Trophoblast cell (in vitro differentiated cells and primary cell): Measurements from ENCODE around the gene IL21R.

Source experiments
- DNase-seq, 2 donors: peaks; one replicate each; pipeline ENCODE4 v3.0.0-alpha.2; 2016
- H2AFZ ChIP-seq: 2 replicates; pipeline ENCODE4 v1.6.1; 2013; ENCODE audit warnings: low read length, moderate library complexity, mild to moderate bottlenecking; ENCODE audit not compliant: insufficient read depth, poor library complexity
- H2AK5ac ChIP-seq: 2 replicates; pipeline ENCODE4 v1.6.1; 2013; ENCODE audit warnings: mild to moderate bottlenecking, low read length
- H2BK120ac ChIP-seq: 2 replicates; pipeline ENCODE4 v1.6.1; 2013; ENCODE audit warnings: low read length, mild to moderate bottlenecking, moderate library complexity; ENCODE audit not compliant: insufficient read depth, poor library complexity
- H2BK12ac ChIP-seq: 2 replicates; pipeline ENCODE4 v1.6.1; 2013; ENCODE audit warnings: mild to moderate bottlenecking, low read length, moderate library complexity
- H2BK5ac ChIP-seq: 2 replicates; pipeline ENCODE4 v1.6.1; 2013; ENCODE audit warnings: low read length, low read depth, moderate library complexity, mild to moderate bottlenecking; ENCODE audit not compliant: poor library complexity
- H3K14ac ChIP-seq: 2 replicates; pipeline ENCODE4 v1.6.1; 2013; ENCODE audit warnings: mild to moderate bottlenecking, low read length
- H3K18ac ChIP-seq: 2 replicates; pipeline ENCODE4 v1.6.1; 2013; ENCODE audit warnings: mild to moderate bottlenecking, low read length
- H3K23ac ChIP-seq: 2 replicates; pipeline ENCODE4 v1.6.1; 2013; ENCODE audit warnings: low read length
- H3K27ac ChIP-seq: 2 replicates; pipeline ENCODE4 v1.5.1; 2013; ENCODE audit warnings: low read depth, mild to moderate bottlenecking, inconsistent platforms, low read length, moderate library complexity
- H3K27me3 ChIP-seq: 2 replicates; pipeline ENCODE4 v1.6.1; 2013; ENCODE audit warnings: inconsistent platforms, mild to moderate bottlenecking, low read length, moderate library complexity; ENCODE audit not compliant: insufficient read depth
- H3K36me3 ChIP-seq, 2 experiments: 1 replicate in 1 of 2; 2 replicates in 1 of 2; pipeline ENCODE4 v1.6.1; 2013; ENCODE audit warnings: low read length in 2 of 2, mild to moderate bottlenecking in 2 of 2, moderate library complexity in 1 of 2; ENCODE audit not compliant: insufficient read depth in 2 of 2, control insufficient read depth in 1 of 2
- H3K4ac ChIP-seq: 2 replicates; pipeline ENCODE4 v1.6.1; 2013; ENCODE audit warnings: low read depth, mild to moderate bottlenecking, low read length, moderate library complexity
- H3K4me1 ChIP-seq, 2 experiments: 1 replicate in 1 of 2; 2 replicates in 1 of 2; pipeline ENCODE4 v1.6.1; 2013; ENCODE audit warnings: low read length in 2 of 2, mild to moderate bottlenecking in 2 of 2, moderate library complexity in 1 of 2; ENCODE audit not compliant: insufficient read depth in 2 of 2, control insufficient read depth in 1 of 2
- H3K4me2 ChIP-seq: 2 replicates; pipeline ENCODE4 v1.6.1; 2013; ENCODE audit warnings: inconsistent platforms, mild to moderate bottlenecking, low read length, moderate library complexity
- H3K4me3 ChIP-seq: 2 replicates; pipeline ENCODE4 v1.5.1; 2013; ENCODE audit warnings: mild to moderate bottlenecking, low read depth, low read length, inconsistent platforms
- H3K79me1 ChIP-seq: one replicate; pipeline ENCODE4 v1.6.1; 2013; ENCODE audit warnings: low read length
- H3K79me2 ChIP-seq: 2 replicates; pipeline ENCODE4 v1.6.1; 2013; ENCODE audit warnings: low read length, mild to moderate bottlenecking; ENCODE audit not compliant: control insufficient read depth, insufficient read depth, poor library complexity
- H3K9ac ChIP-seq: 2 replicates; pipeline ENCODE4 v1.6.1; 2013; ENCODE audit warnings: mild to moderate bottlenecking, low read length
- H3K9me3 ChIP-seq: 2 replicates; pipeline ENCODE4 v1.6.1; 2013; ENCODE audit warnings: low read depth, mild to moderate bottlenecking, control low read depth, inconsistent platforms, low read length; ENCODE audit not compliant: insufficient read depth
- H4K12ac ChIP-seq: 2 replicates; pipeline ENCODE4 v1.6.1; 2013; ENCODE audit warnings: low read depth, mild to moderate bottlenecking, low read length, moderate library complexity
- H4K8ac ChIP-seq: 2 replicates; pipeline ENCODE4 v1.6.1; 2013; ENCODE audit warnings: low read depth, mild to moderate bottlenecking, low read length, moderate library complexity
- H4K91ac ChIP-seq: one replicate; pipeline ENCODE4 v1.6.1; 2013; ENCODE audit warnings: low read depth, mild to moderate bottlenecking, low read length, moderate library complexity
- WGBS: extraction: QIAGEN DNeasy Blood & Tissue Kit; methylation state at CpG from one replicate; pipeline ENCODE4 v1.1.7; 2013; ENCODE audit warnings: missing lambda C conversion rate; ENCODE audit not compliant: insufficient read length, insufficient coverage; ENCODE audit errors: extremely low coverage; 5-methylcytosine and 5-hydroxymethylcytosine counted together

Gene IL21R

DNA sequence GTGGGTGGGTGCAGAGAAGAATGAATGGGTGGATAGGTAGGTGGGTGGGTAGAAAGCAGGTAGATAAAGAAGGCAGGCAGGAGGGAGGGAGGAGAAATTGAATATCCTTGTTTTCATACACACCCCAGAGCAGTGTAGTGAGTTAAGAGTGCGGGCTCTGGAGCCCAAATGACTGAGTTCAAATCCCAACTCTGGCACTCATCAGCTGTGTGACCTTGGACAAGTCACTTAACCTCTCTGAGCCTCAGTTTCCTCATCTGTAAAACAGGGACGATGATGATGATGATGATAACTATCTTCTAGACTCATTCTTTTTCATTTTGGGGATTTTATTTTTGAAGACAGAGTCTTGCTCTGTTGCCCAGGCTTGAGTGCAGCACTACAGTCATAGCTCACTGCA lies 2.0 kb upstream of the IL21R start:
- Histone ChIP-seq H2BK120ac (no peak overlapping the region), H3K18ac (no peak overlapping the region), H3K36me3 (no peaks in the 10 kb centered on the region), H4K8ac (no peak overlapping the region), H3K27ac (no peak overlapping the region), H3K9ac (no peak overlapping the region), H2AFZ (no peak overlapping the region), H4K12ac (no peak overlapping the region), H3K4me1 (no peaks in the 10 kb centered on the region), H3K23ac (no peak overlapping the region), H3K4me3 (no peak overlapping the region), H3K9me3 (peaks cover 2% of the 10 kb centered on the region), H2AK5ac (no peak overlapping the region), H2BK5ac (no peak overlapping the region), H3K27me3 (no peaks in the 10 kb centered on the region), H3K4me2 (no peak overlapping the region), H3K79me2 (no peaks in the 10 kb centered on the region), H3K4ac (no peak overlapping the region), H2BK12ac (no peak overlapping the region), H3K14ac (no peak overlapping the region), H3K79me1 (no peaks in the 10 kb centered on the region), H4K91ac (no peak overlapping the region)
- no CpG with 5 or more reads among the region's 2 CpGs for WGBS
- DNase-seq: no peak

DNA sequence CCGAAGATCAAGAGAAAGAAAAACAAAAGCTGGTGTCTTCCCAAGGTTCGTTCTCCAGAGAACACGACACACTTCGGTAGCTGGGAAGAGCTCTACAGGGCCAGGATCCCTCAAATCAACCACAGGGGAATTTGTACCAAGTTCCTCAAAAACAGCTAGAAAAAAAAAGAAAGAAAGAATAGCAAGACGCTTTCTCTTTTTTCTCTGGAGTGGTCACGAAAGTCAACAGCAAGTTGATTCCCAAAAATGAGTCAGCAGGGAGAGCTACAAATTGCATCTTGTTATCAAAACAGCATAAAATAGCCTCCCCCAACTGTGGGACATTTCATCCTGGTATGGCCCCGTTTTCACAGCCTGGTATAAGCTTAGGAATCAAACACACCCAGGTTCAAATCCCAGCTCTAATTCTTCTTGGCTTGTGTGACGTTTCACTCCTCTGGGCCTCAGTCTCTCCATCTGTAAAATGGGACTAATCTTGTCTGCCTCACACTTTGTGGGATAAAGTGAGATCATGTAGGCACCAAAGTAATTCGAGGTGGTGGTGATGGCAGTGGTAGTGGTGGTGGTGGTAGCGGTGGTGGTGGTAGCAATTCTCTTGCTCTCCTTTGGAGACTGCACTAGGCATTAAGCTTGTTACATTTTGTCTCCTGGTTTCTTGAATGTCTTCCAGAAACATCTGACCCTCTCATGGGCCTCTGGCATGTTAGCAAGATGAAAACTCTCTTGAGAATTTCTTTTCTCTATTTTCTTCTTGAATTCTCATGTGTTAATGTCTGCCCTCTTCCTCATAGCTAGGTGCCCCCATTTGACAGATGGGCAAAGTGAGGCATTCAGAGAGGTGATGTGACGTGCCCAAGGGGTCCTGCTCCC lies 988 bp upstream of the IL21R start:
- Histone ChIP-seq H3K4me2 (no peak overlapping the region), H3K9me3 (peaks cover 2% of the 10 kb centered on the region), H3K79me1 (no peaks in the 10 kb centered on the region), H2AK5ac (no peak overlapping the region), H2BK5ac (no peak overlapping the region), H3K36me3 (no peaks in the 10 kb centered on the region), H3K23ac (no peak overlapping the region), H3K79me2 (no peaks in the 10 kb centered on the region), H3K9ac (no peak overlapping the region), H3K4me1 (no peaks in the 10 kb centered on the region), H3K18ac (no peak overlapping the region), H3K14ac (no peak overlapping the region), H4K8ac (no peak overlapping the region), H3K4ac (no peak overlapping the region), H2AFZ (no peak overlapping the region), H3K27me3 (no peaks in the 10 kb centered on the region), H4K12ac (no peak overlapping the region), H2BK12ac (no peak overlapping the region), H2BK120ac (no peak overlapping the region), H3K4me3 (no peak overlapping the region), H4K91ac (no peak overlapping the region), H3K27ac (no peak overlapping the region)
- WGBS: no CpG with 5 or more reads among the region's 11 CpGs
- DNase-seq: peak in 1 of 2 donors; percentile 17

DNA sequence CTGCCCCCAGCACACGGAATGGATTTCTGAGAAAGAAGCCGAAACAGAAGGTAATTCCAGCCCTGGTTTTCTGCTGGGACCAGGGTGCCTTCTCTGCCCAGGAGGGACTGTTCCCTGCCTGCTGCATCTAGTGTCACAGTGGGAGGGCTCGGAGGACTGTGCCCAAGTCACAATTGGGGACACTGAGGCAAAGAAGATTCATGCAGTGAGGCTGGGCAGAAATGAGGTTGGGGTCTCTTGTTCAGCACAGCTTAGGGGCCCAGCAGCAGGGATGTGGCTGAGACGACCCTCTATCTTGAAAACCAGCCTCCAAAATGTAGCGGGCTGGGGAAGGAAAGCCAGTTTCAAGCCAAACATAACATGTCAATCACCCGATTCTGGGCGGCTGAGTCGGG lies 592 bp downstream of the IL21R start:
- peaks cover 2% of the 10 kb centered on the region for H3K9me3 ChIP-seq
- H3K79me2 ChIP-seq: no peaks in the 10 kb centered on the region
- H2BK5ac ChIP-seq: no peak overlapping the region
- H3K4ac ChIP-seq: no peak overlapping the region
- H3K27me3 ChIP-seq: no peaks in the 10 kb centered on the region
- H4K91ac ChIP-seq: no peak overlapping the region
- no peaks in the 10 kb centered on the region for H3K79me1 ChIP-seq
- H3K18ac ChIP-seq: no peak overlapping the region
- no peaks in the 10 kb centered on the region for H3K4me1 ChIP-seq
- no peak overlapping the region for H3K4me2 ChIP-seq
- H4K12ac ChIP-seq: no peak overlapping the region
- H2BK120ac ChIP-seq: no peak overlapping the region
- no peak overlapping the region for H3K23ac ChIP-seq
- no peak overlapping the region for H3K9ac ChIP-seq
- WGBS: no CpG with 5 or more reads among the region's 8 CpGs
- no peaks in the 10 kb centered on the region for H3K36me3 ChIP-seq
- H3K14ac ChIP-seq: no peak overlapping the region
- no peak overlapping the region for H2BK12ac ChIP-seq
- no peak overlapping the region for H3K27ac ChIP-seq
- no peak overlapping the region for H2AK5ac ChIP-seq
- no peak overlapping the region for H2AFZ ChIP-seq
- no peak overlapping the region for H4K8ac ChIP-seq
- DNase-seq: no peak
- H3K4me3 ChIP-seq: no peak overlapping the region

DNA sequence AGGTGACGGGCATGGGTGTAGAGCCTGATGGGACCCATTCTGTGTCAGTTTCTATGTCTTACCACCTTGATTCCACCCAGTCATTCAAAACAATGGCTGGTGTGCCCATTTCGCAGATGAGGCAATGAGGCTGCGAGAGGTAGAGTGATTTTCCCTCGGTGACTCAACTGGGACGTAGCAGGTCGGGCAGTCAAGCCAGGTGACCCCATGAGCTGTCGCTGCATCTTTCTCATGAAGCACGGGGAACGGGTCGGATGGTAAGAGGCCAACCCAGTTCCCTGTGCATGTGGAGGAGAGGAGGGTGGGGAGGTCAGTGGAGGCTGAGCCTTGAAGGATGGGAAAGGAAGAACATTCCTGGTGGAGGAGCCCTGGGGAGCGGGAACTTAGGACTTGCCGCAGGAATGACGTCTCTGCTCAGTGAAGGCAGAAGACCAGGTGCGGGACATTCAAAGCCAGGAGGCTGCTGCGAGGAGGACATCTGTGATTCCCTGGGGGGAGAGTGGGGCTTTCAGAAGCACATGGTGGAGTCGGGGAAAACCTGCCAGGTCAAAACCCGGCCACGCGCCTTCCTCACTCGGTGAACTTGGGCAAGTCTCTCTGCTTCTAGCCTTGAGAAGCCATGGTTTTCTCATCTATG lies 1.1 kb downstream of the IL21R start:
- H3K4me3 ChIP-seq: no peak overlapping the region
- no peak overlapping the region for H3K18ac ChIP-seq
- H3K36me3 ChIP-seq: no peaks in the 10 kb centered on the region
- H3K4me1 ChIP-seq: no peaks in the 10 kb centered on the region
- H4K12ac ChIP-seq: no peak overlapping the region
- no peak overlapping the region for H3K4ac ChIP-seq
- H3K4me2 ChIP-seq: no peak overlapping the region
- no peak overlapping the region for H4K91ac ChIP-seq
- no peak overlapping the region for H2BK5ac ChIP-seq
- H3K14ac ChIP-seq: no peak overlapping the region
- H3K9me3 ChIP-seq: peaks cover 2% of the 10 kb centered on the region
- H3K79me2 ChIP-seq: no peaks in the 10 kb centered on the region
- no peak overlapping the region for H2BK120ac ChIP-seq
- H2BK12ac ChIP-seq: no peak overlapping the region
- H3K9ac ChIP-seq: no peak overlapping the region
- no peak overlapping the region for H4K8ac ChIP-seq
- H3K79me1 ChIP-seq: no peaks in the 10 kb centered on the region
- H2AK5ac ChIP-seq: no peak overlapping the region
- no peaks in the 10 kb centered on the region for H3K27me3 ChIP-seq
- no peak overlapping the region for H3K23ac ChIP-seq
- no CpG with 5 or more reads among the region's 20 CpGs for WGBS
- H3K27ac ChIP-seq: no peak overlapping the region
- H2AFZ ChIP-seq: no peak overlapping the region
- no peak for DNase-seq
